HS-27A (cell line): Measurements from ENCODE around the gene FAM241B.

ENCODE experiments used
- DNase-seq: peaks from one replicate; pipeline ENCODE4 v3.0.0-alpha.2; 2012; ENCODE audit warnings: low read depth, missing footprints

Gene FAM241B

GRCh38 chr10:69649786-69650550, 19.9 kb downstream of the FAM241B start:
- no peak for DNase-seq

- DNase-seq: no peak
These were observed 20.7 kb downstream of the FAM241B start for GRCh38 chr10:69650589-69651261.

- DNase-seq: no peak
These were observed 21.3 kb downstream of the FAM241B start for GRCh38 chr10:69651362-69651761.

GRCh38 chr10:69652111-69652856, 22.2 kb downstream of the FAM241B start:
- DNase-seq: no peak

- DNase-seq: no peak
These were observed 22.8 kb downstream of the FAM241B start for GRCh38 chr10:69652857-69653199.

- no peak for DNase-seq
These were observed 23.5 kb downstream of the FAM241B start for GRCh38 chr10:69653561-69653960.

GRCh38 chr10:69655124-69655867, 25.2 kb downstream of the FAM241B start:
- DNase-seq: no peak

GRCh38 chr10:69655868-69656555, 26.0 kb downstream of the FAM241B start:
- DNase-seq: no peak

- no peak for DNase-seq
These were observed 26.8 kb downstream of the FAM241B start for GRCh38 chr10:69656742-69657269.

- no peak for DNase-seq
These were observed 27.4 kb downstream of the FAM241B start for GRCh38 chr10:69657430-69657829.

- no peak for DNase-seq
These were observed 27.8 kb downstream of the FAM241B start for GRCh38 chr10:69657866-69658265.

GRCh38 chr10:69659241-69660038, 29.4 kb downstream of the FAM241B start:
- no peak for DNase-seq

- no peak for DNase-seq
These were observed 30.2 kb downstream of the FAM241B start for GRCh38 chr10:69660296-69660695.

- DNase-seq: no peak
These were observed 31.5 kb downstream of the FAM241B start for GRCh38 chr10:69661414-69662172.

GRCh38 chr10:69662173-69662877, 32.3 kb downstream of the FAM241B start:
- no peak for DNase-seq

GRCh38 chr10:69662901-69663300, 32.9 kb downstream of the FAM241B start:
- no peak for DNase-seq

- DNase-seq: no peak
These were observed 33.4 kb downstream of the FAM241B start for GRCh38 chr10:69663369-69663947.

GRCh38 chr10:69665474-69666320, 35.6 kb downstream of the FAM241B start:
- DNase-seq: no peak
